H9 (cell line): Measurements from ENCODE around the gene IER3. TPM values are rescaled to one million over a fixed set of nuclear protein-coding genes. Genes with fewer than 3 reads are reported as not detected.

Experiments used
- DNase-seq: peaks from one replicate; pipeline ENCODE4 v3.0.0-alpha.2; 2017
- H2AFZ ChIP-seq: one replicate; pipeline ENCODE4 v1.6.1; 2013; ENCODE audit warnings: mild to moderate bottlenecking, low read length, control low read depth, moderate library complexity
- H2AK5ac ChIP-seq: 2 replicates; pipeline ENCODE4 v1.6.1; 2013; ENCODE audit warnings: low read length, control low read depth, mixed read lengths; ENCODE audit not compliant: insufficient read length
- H2BK120ac ChIP-seq: one replicate; pipeline ENCODE4 v1.6.1; 2013; ENCODE audit warnings: low read depth, mild to moderate bottlenecking, low read length, control low read depth, inconsistent platforms; ENCODE audit not compliant: poor library complexity, severe bottlenecking
- H2BK12ac ChIP-seq: 2 replicates; pipeline ENCODE4 v1.6.1; 2013; ENCODE audit warnings: low read length, control low read depth, mixed read lengths, low read depth; ENCODE audit not compliant: insufficient read length
- H2BK15ac ChIP-seq: 2 replicates; pipeline ENCODE4 v1.6.1; 2013; ENCODE audit warnings: low read depth, low read length, control low read depth
- H2BK20ac ChIP-seq: one replicate; pipeline ENCODE4 v1.6.1; 2013; ENCODE audit warnings: low read depth, mild to moderate bottlenecking, low read length, control low read depth, inconsistent platforms; ENCODE audit not compliant: poor library complexity, severe bottlenecking
- H2BK5ac ChIP-seq: 2 replicates; pipeline ENCODE4 v1.6.1; 2013; ENCODE audit warnings: low read length, control low read depth, mixed read lengths; ENCODE audit not compliant: insufficient read length
- H3K14ac ChIP-seq: 2 replicates; pipeline ENCODE4 v1.6.1; 2013; ENCODE audit warnings: low read length, control low read depth; ENCODE audit not compliant: insufficient read depth
- H3K18ac ChIP-seq: 2 replicates; pipeline ENCODE4 v1.6.1; 2013; ENCODE audit warnings: low read depth, mild to moderate bottlenecking, mixed read lengths, low read length, control low read depth; ENCODE audit not compliant: insufficient read length
- H3K23ac ChIP-seq: 2 replicates; pipeline ENCODE4 v1.6.1; 2013; ENCODE audit warnings: low read length, control low read depth, mixed read lengths, low read depth; ENCODE audit not compliant: insufficient read length
- H3K23me2 ChIP-seq: 2 replicates; pipeline ENCODE4 v1.6.1; 2013; ENCODE audit warnings: low read depth, mild to moderate bottlenecking, mixed read lengths, low read length, control low read depth; ENCODE audit not compliant: insufficient read length, poor library complexity, severe bottlenecking
- H3K27ac ChIP-seq: 2 replicates; pipeline ENCODE4 v1.5.1; 2013; ENCODE audit warnings: low read length, control low read depth, mixed read lengths, low read depth; ENCODE audit not compliant: insufficient read length
- H3K27me3 ChIP-seq: 2 replicates; pipeline ENCODE4 v1.6.1; 2013; ENCODE audit warnings: low read length, control low read depth, inconsistent platforms; ENCODE audit not compliant: insufficient read depth
- H3K4ac ChIP-seq: 2 replicates; pipeline ENCODE4 v1.6.1; 2013; ENCODE audit warnings: low read depth, mild to moderate bottlenecking, control low read depth, inconsistent platforms, low read length, moderate library complexity
- H3K4me1 ChIP-seq: 2 replicates; pipeline ENCODE4 v1.6.1; 2013; ENCODE audit warnings: low read length, control low read depth, inconsistent platforms; ENCODE audit not compliant: insufficient read depth
- H3K4me2 ChIP-seq: 2 replicates; pipeline ENCODE4 v1.6.1; 2013; ENCODE audit warnings: low read length, control low read depth, mixed read lengths; ENCODE audit not compliant: insufficient read length, insufficient read depth
- H3K56ac ChIP-seq: 2 replicates; pipeline ENCODE4 v1.6.1; 2013; ENCODE audit warnings: low read depth, mild to moderate bottlenecking, mixed read lengths, low read length, control low read depth; ENCODE audit not compliant: insufficient read length
- H3K79me1 ChIP-seq: 2 replicates; pipeline ENCODE4 v1.6.1; 2013; ENCODE audit warnings: low read depth, mild to moderate bottlenecking, moderate library complexity, low read length, control low read depth, inconsistent platforms; ENCODE audit not compliant: insufficient read depth, poor library complexity, severe bottlenecking
- H3K79me2 ChIP-seq: 2 replicates; pipeline ENCODE4 v1.6.1; 2013; ENCODE audit warnings: low read length, control low read depth, inconsistent platforms; ENCODE audit not compliant: insufficient read depth
- H3K9ac ChIP-seq: 2 replicates; pipeline ENCODE4 v1.6.1; 2013; ENCODE audit warnings: low read length, control low read depth, mixed read lengths; ENCODE audit not compliant: insufficient read length; ENCODE audit errors: extremely low read depth
- H3K9me3 ChIP-seq: one replicate; pipeline ENCODE4 v1.6.1; 2013; ENCODE audit warnings: low read depth, low read length, inconsistent platforms; ENCODE audit not compliant: control insufficient read depth
- H3T11ph ChIP-seq: one replicate; pipeline ENCODE4 v1.6.1; 2013; ENCODE audit warnings: mild to moderate bottlenecking, low read length, control low read depth, inconsistent platforms
- H4K20me1 ChIP-seq: one replicate; pipeline ENCODE4 v1.6.1; 2013; ENCODE audit not compliant: control insufficient read depth, insufficient read length, insufficient read depth
- H4K5ac ChIP-seq: 2 replicates; pipeline ENCODE4 v1.6.1; 2013; ENCODE audit warnings: low read depth, mild to moderate bottlenecking, mixed read lengths, low read length, control low read depth; ENCODE audit not compliant: insufficient read length
- H4K8ac ChIP-seq: replicated peaks from 2 replicates; pipeline ENCODE4 v1.6.1; 2013; ENCODE audit warnings: low read length, control low read depth, mixed read lengths, low read depth; ENCODE audit not compliant: insufficient read length
- H4K91ac ChIP-seq: 2 replicates; pipeline ENCODE4 v1.6.1; 2013; ENCODE audit warnings: low read depth, mild to moderate bottlenecking, moderate library complexity, mixed read lengths, low read length, control low read depth; ENCODE audit not compliant: insufficient read length
- H3K27ac Mint-ChIP-seq, 3 experiments: 2 replicates in 2 of 3; 3 replicates in 1 of 3; pipeline ENCODE4 v1.8.0; 2020 to 2021; ENCODE audit warnings: mixed read lengths in 3 of 3, mild to moderate bottlenecking in 1 of 3, moderate library complexity in 1 of 3
- H3K27me3 Mint-ChIP-seq: 2 replicates; pipeline ENCODE4 v1.8.0; 2021; ENCODE audit warnings: low read depth, mild to moderate bottlenecking, moderate library complexity, mixed read lengths
- H3K36me3 Mint-ChIP-seq, 3 experiments: 2 replicates in 2 of 3; 3 replicates in 1 of 3; pipeline ENCODE4 v1.8.0; 2020 to 2021; ENCODE audit warnings: low read depth in 3 of 3, mixed read lengths in 3 of 3; ENCODE audit not compliant: insufficient read depth in 1 of 3
- H3K4me1 Mint-ChIP-seq, 2 experiments: 2 replicates each; pipeline ENCODE4 v1.8.0; 2020; ENCODE audit warnings: mixed read lengths in 2 of 2
- H3K4me3 Mint-ChIP-seq, 2 experiments: 2 replicates in 1 of 2; 3 replicates in 1 of 2; pipeline ENCODE4 v1.8.0; 2020 to 2021; ENCODE audit warnings: mild to moderate bottlenecking in 2 of 2, mixed read lengths in 2 of 2, moderate library complexity in 1 of 2
- H3K9me3 Mint-ChIP-seq, 2 experiments: 2 replicates in 1 of 2; 3 replicates in 1 of 2; pipeline ENCODE4 v1.8.0; 2020; ENCODE audit warnings: mild to moderate bottlenecking in 2 of 2, mixed read lengths in 2 of 2, moderate library complexity in 1 of 2
- WGBS: extraction: QIAGEN DNeasy Blood & Tissue Kit; methylation state at CpG from one replicate; pipeline ENCODE4 v1.1.7; 2013; ENCODE audit warnings: missing lambda C conversion rate, low lambda C conversion rate, mixed read lengths; ENCODE audit not compliant: insufficient read length; ENCODE audit errors: extremely low coverage; 5-methylcytosine and 5-hydroxymethylcytosine counted together
- total RNA-seq: library from RNA; stranded (reverse); gene quantifications from 2 replicates; pipeline ENCODE4 v1.2.1, GENCODE V29; 2021
- TF ChIP-seq, protein P1 (sequence below): fragments of 200-600 bp; sonication (generic); conservative IDR thresholded peaks from 3 replicates; pipeline ENCODE4 v1.8.0; 2021; ENCODE audit warnings: antibody characterized with exemption, mild to moderate bottlenecking

IER3 gene
- total RNA-seq, 1 experiment from 2014 or later = 43.5 TPM

DNA sequence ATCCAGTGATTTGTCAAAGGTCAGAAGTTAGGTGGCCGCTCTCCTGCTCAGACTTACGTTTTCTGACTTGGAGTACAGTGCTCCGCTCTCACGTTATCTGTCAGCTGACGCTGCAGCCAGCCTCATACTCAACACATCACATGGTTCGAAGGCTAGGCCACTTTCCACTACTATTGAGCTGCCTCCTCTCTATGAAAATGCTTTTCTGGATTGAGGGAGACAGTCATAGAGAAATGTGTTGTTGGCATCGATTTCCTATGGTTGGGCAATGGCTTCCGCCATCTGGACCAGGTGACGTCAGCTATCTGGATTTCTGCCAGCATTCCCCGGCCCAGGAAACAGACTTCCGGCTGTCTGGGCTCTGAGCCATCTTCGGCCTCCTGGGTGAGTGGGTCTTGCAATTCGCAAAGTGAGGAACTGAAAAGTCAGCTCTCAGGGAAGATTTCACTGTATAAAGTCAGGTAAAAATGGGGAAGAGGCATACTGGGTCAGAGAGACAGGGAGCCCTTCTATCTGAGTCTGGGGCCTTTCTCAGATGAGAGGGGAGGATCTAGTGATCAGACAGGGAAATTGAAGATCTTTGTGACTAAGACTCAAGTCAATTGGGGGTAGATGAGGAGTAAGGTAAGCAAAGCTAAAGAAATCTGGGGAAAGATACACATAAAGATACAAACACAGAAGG lies 37.5 kb upstream of the IER3 start:
- H3K36me3 Mint-ChIP-seq = peaks cover 7 to 18% (median 10%) of the 10 kb centered on the region in 3 experiments
- Histone ChIP-seq H3K4me1 (no peaks in the 10 kb centered on the region; the same call in 1 of the 2 replicates), H2BK15ac (no peak overlapping the region), H3K56ac (no peak overlapping the region), H3K27ac (no peak overlapping the region), H4K20me1 (no peaks in the 10 kb centered on the region), H3K27me3 (no peaks in the 10 kb centered on the region), H3K4me2 (no peak overlapping the region), H3K79me1 (no peaks in the 10 kb centered on the region), H3K9me3 (no peaks in the 10 kb centered on the region), H4K5ac (no peak overlapping the region), H2AK5ac (no peak overlapping the region), H2BK120ac (no peak overlapping the region), H4K91ac (no peak overlapping the region), H2BK5ac (no peak overlapping the region), H4K8ac (no peak overlapping the region), H3K14ac (no peak overlapping the region), H3K79me2 (no peaks in the 10 kb centered on the region), H3K4ac (no peak overlapping the region), H2BK20ac (no peak overlapping the region), H3K23me2 (no peaks in the 10 kb centered on the region), H3K9ac (no peak overlapping the region), H3K18ac (no peak overlapping the region), H2BK12ac (no peak overlapping the region), H3T11ph (no peak overlapping the region), H2AFZ (no peak overlapping the region), H3K23ac (no peak overlapping the region)
- peaks cover 15 to 17% of the 10 kb centered on the region in 2 experiments for H3K4me1 Mint-ChIP-seq
- no CpG with 5 or more reads among the region's 13 CpGs for WGBS
- TF ChIP-seq, protein P1, sequence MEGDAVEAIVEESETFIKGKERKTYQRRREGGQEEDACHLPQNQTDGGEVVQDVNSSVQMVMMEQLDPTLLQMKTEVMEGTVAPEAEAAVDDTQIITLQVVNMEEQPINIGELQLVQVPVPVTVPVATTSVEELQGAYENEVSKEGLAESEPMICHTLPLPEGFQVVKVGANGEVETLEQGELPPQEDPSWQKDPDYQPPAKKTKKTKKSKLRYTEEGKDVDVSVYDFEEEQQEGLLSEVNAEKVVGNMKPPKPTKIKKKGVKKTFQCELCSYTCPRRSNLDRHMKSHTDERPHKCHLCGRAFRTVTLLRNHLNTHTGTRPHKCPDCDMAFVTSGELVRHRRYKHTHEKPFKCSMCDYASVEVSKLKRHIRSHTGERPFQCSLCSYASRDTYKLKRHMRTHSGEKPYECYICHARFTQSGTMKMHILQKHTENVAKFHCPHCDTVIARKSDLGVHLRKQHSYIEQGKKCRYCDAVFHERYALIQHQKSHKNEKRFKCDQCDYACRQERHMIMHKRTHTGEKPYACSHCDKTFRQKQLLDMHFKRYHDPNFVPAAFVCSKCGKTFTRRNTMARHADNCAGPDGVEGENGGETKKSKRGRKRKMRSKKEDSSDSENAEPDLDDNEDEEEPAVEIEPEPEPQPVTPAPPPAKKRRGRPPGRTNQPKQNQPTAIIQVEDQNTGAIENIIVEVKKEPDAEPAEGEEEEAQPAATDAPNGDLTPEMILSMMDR = no peak
- peaks cover 11 to 13% of the 10 kb centered on the region in 2 experiments for H3K9me3 Mint-ChIP-seq
- peaks cover 15% of the 10 kb centered on the region for H3K27me3 Mint-ChIP-seq
- H3K4me3 Mint-ChIP-seq = no peak overlapping the region
- H3K27ac Mint-ChIP-seq = no peak overlapping the region
- no peak for DNase-seq
